Measurements from ENCODE around the gene STXBP1.

DNA sequence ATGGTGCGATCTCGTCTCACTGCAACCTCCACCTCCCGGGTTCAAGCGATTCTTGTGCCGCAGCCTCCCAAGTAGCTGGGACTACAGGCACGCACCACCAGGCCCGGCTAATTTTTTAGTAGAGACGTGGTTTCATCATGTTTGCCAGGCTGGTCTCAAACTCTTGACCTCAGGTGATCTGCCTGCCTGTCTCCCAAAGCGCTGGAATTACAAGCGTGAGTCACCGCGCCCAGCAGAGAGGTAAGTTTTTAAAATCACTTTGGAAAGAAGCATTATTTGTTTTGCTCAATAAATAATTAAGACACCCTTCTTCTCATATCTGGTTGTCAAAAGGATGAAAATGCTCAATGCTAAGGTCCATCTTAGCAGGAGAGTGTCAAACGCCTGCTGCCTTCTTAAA is 48.5 kb upstream of the STXBP1 start:
- TF ChIP-seq POLR2AphosphoS5 (IDR thresholded peaks at IDR 0.05) (no peak), CTCF (IDR thresholded peaks at IDR 0.05) (no peak)
